Subcutaneous adipose tissue (tissue), 4 donors: ENCODE measurements around the gene FYCO1. TPM values are rescaled to one million over a fixed set of nuclear protein-coding genes. Genes with fewer than 3 reads are reported as not detected.

Experiments used
- CTCF ChIP-seq: fragments of 450-650 bp; IDR thresholded peaks from one replicate; pipeline ENCODE4 v1.5.1; 2016; ENCODE audit warnings: low read depth, mild to moderate bottlenecking, control low read depth, antibody characterized with exemption, moderate library complexity
- total RNA-seq, 4 donors: library from RNA; depleted of rRNA; stranded (reverse); fragments of >200 nt; gene quantifications; one replicate each; pipeline ENCODE4 v1.1.0, GENCODE V29; 2016

FYCO1 gene
- total RNA-seq, 4 donors from 2014 or later: 36.7 to 46.7 (median 43.6) TPM

GRCh38 chr3:45985532-45986302, 9.9 kb downstream of the FYCO1 start:
- no peak for TF ChIP-seq CTCF

- no peak for TF ChIP-seq CTCF
Observed at GRCh38 chr3:45984331-45985312, 11.0 kb downstream of the FYCO1 start.

GRCh38 chr3:45983770-45984169, 11.9 kb downstream of the FYCO1 start:
- TF ChIP-seq CTCF: no peak

- no peak for TF ChIP-seq CTCF
Observed at GRCh38 chr3:45981346-45982074, 14.1 kb downstream of the FYCO1 start.

- TF ChIP-seq CTCF: no peak
Observed at GRCh38 chr3:45980819-45981218, 14.8 kb downstream of the FYCO1 start.

- TF ChIP-seq CTCF: no peak
Observed at GRCh38 chr3:45980229-45980813, 15.3 kb downstream of the FYCO1 start.
